Fibroblast of the aortic adventitia (primary cell): ENCODE measurements around the gene KLHL26. TPM values are rescaled to one million over a fixed set of nuclear protein-coding genes. Genes with fewer than 3 reads are reported as not detected.

Experiments
- DNase-seq: peaks from one replicate; pipeline ENCODE4 v3.0.0-alpha.2; 2010; ENCODE audit warnings: low read depth
- H3K4me3 ChIP-seq: 2 replicates; pipeline ENCODE4 v1.5.1; 2011; ENCODE audit warnings: low read depth, mild to moderate bottlenecking, control low read depth, low read length, moderate library complexity
- total RNA-seq: library from RNA; depleted of rRNA; stranded (reverse); fragments of >200 nt; gene quantifications from 2 replicates; pipeline ENCODE4 v1.2.3, GENCODE V29; 2012; ENCODE audit warnings: low replicate concordance
- TF ChIP-seq, protein P1 (sequence below): IDR thresholded peaks from 2 replicates; pipeline ENCODE4 v1.5.1; 2011; ENCODE audit warnings: mild to moderate bottlenecking, low read length, control low read depth, inconsistent platforms; ENCODE audit not compliant: insufficient read depth

The KLHL26 gene
- total RNA-seq, 1 donor: 3.9 TPM

DNA sequence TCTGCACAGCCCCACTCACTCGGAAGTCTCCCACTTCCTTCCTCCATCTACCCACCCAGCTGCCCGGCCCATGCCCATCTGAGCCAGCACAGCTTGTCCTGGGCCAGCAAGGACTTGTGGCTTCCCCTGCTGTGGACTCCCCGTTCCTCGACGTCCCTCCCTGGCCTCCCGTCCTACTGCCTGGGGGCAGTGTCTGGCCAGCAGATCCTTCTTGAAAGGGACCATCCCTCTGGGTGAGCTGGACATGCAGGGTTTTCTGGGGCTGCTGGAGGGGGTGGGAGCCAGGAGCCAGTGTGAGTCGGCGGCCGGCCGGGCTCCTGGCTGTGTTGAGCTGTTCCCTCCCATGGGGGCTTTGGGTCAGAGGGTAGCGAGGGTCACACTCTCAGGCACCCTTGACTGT, 73.4 kb downstream of the KLHL26 start:
- no peak for DNase-seq
- H3K4me3 ChIP-seq: no peak overlapping the region
- TF ChIP-seq, protein P1, sequence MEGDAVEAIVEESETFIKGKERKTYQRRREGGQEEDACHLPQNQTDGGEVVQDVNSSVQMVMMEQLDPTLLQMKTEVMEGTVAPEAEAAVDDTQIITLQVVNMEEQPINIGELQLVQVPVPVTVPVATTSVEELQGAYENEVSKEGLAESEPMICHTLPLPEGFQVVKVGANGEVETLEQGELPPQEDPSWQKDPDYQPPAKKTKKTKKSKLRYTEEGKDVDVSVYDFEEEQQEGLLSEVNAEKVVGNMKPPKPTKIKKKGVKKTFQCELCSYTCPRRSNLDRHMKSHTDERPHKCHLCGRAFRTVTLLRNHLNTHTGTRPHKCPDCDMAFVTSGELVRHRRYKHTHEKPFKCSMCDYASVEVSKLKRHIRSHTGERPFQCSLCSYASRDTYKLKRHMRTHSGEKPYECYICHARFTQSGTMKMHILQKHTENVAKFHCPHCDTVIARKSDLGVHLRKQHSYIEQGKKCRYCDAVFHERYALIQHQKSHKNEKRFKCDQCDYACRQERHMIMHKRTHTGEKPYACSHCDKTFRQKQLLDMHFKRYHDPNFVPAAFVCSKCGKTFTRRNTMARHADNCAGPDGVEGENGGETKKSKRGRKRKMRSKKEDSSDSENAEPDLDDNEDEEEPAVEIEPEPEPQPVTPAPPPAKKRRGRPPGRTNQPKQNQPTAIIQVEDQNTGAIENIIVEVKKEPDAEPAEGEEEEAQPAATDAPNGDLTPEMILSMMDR: no peak

DNA sequence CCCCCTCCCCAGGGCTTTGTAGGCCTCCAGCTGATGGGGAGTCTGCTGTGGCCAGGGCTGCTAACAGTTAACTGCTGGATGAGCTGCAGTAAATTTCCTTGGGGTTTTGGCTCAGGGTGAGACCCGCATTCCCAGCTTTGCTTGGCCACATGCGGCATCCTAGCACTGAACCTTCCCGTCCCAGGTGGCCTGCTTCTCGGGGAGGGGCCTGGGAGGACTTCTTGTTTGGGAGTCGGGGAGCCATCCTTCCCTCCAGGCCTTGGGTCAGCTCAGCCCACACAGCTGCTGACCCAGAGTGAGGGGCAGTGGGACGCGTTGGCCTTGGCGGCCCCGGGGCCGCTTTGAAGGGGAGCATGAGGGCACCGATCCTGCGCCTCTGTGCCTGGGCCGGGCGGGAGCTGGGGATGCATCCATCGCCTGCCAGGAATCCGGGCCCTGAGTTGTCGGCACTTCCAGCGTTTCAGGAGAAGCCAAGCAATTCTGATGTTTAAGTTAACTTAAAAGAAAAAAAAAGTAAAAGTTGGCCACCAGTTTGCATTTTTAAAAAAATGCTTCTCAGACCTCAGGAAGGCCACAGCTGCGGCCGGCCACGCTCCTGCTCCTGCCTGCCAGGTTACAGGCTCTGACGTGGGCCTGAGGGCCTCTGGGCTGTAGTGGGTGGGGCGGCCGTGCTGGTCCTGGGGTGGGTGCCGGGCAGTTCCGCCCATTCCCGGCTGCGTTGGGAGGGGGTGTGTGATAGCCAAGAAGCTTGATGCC, 74.3 kb downstream of the KLHL26 start:
- DNase-seq: peak; percentile 81
- H3K4me3 ChIP-seq: no peak overlapping the region
- TF ChIP-seq, protein P1: no peak

DNA sequence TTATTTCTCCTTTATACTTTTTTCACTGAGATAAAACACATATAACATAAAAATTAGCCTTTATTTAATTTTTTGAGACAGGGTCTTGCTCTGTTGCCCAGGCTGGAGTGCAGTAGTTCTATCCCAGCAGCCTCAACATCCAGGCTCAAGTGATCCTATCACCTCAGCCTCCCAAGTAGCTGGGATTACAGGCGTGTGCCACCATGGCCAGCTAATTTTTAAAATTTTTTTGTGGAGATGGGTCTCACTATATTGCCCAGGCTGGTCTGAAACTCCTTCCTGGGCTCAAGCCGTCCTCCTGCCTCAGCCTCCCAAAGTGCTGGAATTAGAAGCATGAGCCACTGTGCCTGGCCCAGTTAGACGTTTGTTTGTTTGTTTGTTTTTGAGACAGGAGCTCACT, 75.1 kb downstream of the KLHL26 start:
- TF ChIP-seq, protein P1: no peak
- DNase-seq: no peak

DNA sequence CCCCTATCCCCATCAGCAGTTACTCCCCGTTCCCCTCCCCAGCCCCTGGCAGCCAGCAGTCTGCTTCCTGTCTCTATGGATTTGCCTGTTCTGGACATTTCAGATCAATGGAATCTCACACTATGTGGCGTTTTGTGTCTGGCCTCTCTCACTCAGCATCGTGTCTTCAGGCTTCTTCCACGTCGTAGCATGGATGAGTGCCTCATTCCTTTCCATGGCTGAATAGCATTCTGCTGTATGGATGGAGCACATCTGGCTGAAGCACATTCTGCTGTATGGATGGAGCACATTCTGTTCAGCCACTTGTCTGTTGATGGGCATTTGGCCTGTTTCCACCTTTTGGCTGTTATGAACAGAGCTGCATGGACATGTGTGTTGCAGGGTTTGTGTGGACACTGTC, 76.2 kb downstream of the KLHL26 start:
- peak; percentile 15 for DNase-seq
- no peak overlapping the region for H3K4me3 ChIP-seq
- TF ChIP-seq, protein P1: no peak

More for the DNA sequence above, 75.1 kb downstream of the KLHL26 start:
- no peak overlapping the region for H3K4me3 ChIP-seq

DNA sequence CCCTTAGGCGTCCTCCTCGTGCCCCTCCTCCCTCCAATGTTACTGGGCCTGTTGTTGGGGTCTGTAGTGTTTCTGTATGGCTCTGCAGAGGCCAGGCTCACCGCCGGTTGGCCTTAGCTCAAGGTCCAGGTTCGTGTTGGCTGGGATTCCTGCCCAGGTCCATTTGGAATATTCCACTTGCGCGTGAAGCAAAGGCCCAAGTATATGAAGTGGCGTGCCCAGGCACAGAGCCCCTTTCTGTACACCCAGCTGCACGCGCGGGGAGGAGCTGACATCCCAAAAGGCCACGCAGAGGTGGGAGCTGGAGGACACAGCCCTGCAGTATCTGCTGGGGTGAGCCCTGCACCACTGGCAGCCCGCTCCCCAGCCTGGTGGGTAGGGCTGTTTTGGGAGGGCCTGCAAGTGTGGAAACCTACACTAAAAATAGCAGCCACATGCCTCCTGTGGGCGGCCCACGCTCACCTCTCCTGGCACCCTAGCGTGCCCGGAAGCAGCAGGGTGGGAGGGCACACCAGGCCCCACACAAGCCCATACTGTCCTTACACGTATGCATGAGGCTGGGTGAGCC, 76.8 kb downstream of the KLHL26 start:
- TF ChIP-seq, protein P1: no peak
- no peak for DNase-seq

DNA sequence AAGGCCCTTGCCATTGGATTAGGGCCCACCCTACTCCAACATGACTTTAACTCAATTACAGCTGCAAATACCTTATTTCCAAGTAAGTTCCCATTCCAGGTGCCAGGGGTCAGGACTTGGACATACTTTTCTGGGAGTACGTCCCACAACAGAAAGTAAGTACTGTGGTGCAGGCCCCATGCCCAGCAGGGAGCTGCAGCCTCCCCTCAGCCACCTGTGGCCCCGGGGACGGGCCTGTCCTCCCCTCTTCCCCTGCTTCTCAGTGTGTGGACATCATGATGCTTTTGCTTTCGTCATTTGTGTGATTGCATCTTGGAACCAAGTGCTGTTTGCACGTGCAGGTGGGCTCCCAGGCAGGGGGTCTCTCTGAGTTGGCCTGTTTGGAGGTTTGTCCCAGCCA, 78.6 kb downstream of the KLHL26 start:
- H3K4me3 ChIP-seq: no peak overlapping the region
- TF ChIP-seq, protein P1: no peak
- DNase-seq: no peak

More for the DNA sequence above, 76.8 kb downstream of the KLHL26 start:
- no peak overlapping the region for H3K4me3 ChIP-seq
